22Rv1 (cell line): ENCODE results near the gene ADAMTS16.
"Not testable (repeated sequence)": the region's sequence is repeated elsewhere in the genome, so short reads cannot be mapped to it uniquely, and the experiment has no call there.

ENCODE experiments used
- H3K27ac ChIP-seq: fragments of 450-650 bp; 2 replicates; pipeline ENCODE4 v1.5.1; 2017
- CTCF ChIP-seq: fragments of 450-650 bp; IDR thresholded peaks from 2 replicates; pipeline ENCODE4 v1.5.1; 2017; ENCODE audit warnings: mild to moderate bottlenecking
- ZFX ChIP-seq: fragments of 450-650 bp; IDR thresholded peaks from 2 replicates; pipeline ENCODE4 v1.6.1; 2017; ENCODE audit warnings: antibody characterized with exemption, borderline replicate concordance

The ADAMTS16 gene

GRCh38 chr5:5135957-5136676 lies 4.0 kb upstream of the ADAMTS16 start:
- no peak overlapping the region for H3K27ac ChIP-seq
- no peak for TF ChIP-seq CTCF
- no peak for TF ChIP-seq ZFX

- not testable (repeated sequence) for H3K27ac ChIP-seq
Measured at GRCh38 chr5:5137851-5138250, 2.3 kb upstream of the ADAMTS16 start.

- H3K27ac ChIP-seq: no peak overlapping the region
- TF ChIP-seq ZFX (no peak), CTCF (no peak)
Measured at GRCh38 chr5:5139336-5139776, 774 bp upstream of the ADAMTS16 start.

GRCh38 chr5:5140479-5141338 lies 579 bp downstream of the ADAMTS16 start:
- no peak overlapping the region for H3K27ac ChIP-seq
- TF ChIP-seq ZFX: no peak
- TF ChIP-seq CTCF: no peak

GRCh38 chr5:5141339-5141599 lies 1.1 kb downstream of the ADAMTS16 start:
- no peak for TF ChIP-seq ZFX
- TF ChIP-seq CTCF: no peak
- H3K27ac ChIP-seq: no peak overlapping the region

- TF ChIP-seq ZFX: no peak
- TF ChIP-seq CTCF: peak; percentile 82
- no peak overlapping the region for H3K27ac ChIP-seq
Measured at GRCh38 chr5:5141625-5142525, 1.7 kb downstream of the ADAMTS16 start.

GRCh38 chr5:5144441-5144840 lies 4.3 kb downstream of the ADAMTS16 start:
- no peak overlapping the region for H3K27ac ChIP-seq
- TF ChIP-seq ZFX (no peak), CTCF (no peak)
